GM19043 (cell line): ENCODE results near the gene BAX.

Source experiments
- ATAC-seq: cut with Tn5 transposase; IDR thresholded peaks from one replicate; pipeline ENCODE4 v1.9.1; 2021; ENCODE audit warnings: low read depth; ENCODE audit not compliant: unreplicated experiment

Gene BAX

DNA sequence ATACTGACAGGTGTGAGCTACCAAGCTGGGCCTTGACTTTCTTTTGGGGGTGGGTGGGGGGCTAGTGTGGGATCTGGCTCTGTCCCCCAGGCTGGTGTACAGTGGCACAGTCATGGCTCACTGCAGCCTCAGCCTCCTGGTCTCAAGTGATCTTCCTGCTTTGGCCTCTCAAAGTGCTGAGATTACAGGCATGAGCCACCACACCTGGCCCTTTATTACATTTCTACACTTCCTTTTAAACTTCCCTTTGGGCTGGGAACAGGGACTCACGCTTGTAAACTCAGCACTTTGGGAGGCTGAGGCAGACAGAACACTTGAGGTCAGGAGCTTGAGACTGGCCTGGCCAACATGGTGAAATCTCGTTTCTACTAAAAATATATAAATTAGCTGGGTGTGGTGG, 22.4 kb downstream of the BAX start:
- no peak for ATAC-seq

DNA sequence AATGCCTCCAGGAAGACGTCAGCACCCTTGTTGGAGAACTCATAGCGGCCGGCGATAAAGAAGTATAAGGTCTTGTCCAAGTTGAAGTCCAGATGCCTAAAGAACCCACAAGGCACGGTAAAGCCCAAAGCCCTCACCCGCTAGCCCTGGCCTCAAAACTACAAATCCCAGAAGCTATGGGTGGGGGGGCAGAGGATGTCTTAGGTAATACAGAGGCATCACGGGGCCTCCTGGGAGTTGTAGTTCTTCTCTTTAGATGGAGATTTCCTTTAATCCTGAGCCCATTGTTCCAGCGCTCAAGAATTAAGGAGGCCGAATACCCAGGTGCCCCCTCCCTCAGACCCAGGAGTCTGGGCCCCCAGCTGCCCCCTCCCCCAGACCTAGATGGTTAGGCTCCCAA, 27.6 kb downstream of the BAX start:
- ATAC-seq = no peak

GRCh38 chr19:48985711-48986110, 31.0 kb downstream of the BAX start:
- no peak for ATAC-seq

GRCh38 chr19:48986211-48986610, 31.5 kb downstream of the BAX start:
- no peak for ATAC-seq

DNA sequence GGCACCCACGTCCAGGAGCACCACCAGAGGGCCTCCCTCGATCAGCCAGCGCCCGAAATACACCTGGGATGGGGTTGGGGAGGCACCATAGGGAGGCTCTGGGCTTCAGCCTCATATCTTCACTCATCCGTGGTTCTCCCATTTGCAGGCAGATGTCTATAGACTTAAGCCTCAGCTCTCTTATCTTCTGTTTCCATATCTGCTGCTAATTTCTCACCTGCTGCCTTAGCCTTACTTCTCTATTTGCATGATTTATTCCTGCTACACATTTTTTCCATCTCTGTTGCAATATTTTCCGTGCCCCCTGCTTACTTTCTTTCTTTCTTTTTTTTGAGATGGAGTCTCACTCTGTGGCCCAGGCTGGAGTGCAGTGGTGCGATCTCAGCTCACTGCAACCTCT, 32.6 kb downstream of the BAX start:
- no peak for ATAC-seq

GRCh38 chr19:48988286-48988685, 33.6 kb downstream of the BAX start:
- no peak for ATAC-seq

- no peak for ATAC-seq
Measured at GRCh38 chr19:48988860-48989259, 34.2 kb downstream of the BAX start.

DNA sequence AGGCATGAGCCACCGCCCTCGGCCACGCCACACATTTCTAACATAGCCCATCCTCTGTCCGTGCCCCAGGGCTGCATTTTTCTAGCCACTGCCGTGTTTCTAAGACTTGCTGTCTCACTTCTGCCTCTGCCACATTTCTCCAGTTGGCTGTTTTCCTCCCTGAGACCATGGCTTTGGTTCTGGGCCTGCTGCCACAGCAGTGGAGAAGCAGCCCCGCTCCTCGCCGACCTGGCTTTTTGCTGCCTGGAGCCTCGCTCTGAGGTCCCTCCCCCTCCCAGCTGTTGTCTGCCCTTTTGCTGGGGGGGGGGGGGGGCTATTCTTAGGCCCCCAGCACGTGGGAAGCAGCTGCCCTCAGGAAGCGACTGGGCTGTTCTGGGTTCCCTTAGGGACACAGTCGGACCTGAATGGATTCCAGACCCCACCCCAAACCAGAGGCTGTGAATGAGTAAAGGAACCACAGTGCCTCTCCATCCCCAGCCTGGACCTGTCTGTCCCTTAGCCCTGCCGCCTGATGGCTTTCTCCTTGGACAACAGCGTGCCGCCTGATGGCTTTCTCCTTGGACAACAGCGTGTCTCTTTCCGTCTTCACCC, 35.1 kb downstream of the BAX start:
- no peak for ATAC-seq

GRCh38 chr19:48990400-48990799, 35.7 kb downstream of the BAX start:
- ATAC-seq = no peak

- no peak for ATAC-seq
Measured at GRCh38 chr19:48991011-48991609, 36.4 kb downstream of the BAX start.

DNA sequence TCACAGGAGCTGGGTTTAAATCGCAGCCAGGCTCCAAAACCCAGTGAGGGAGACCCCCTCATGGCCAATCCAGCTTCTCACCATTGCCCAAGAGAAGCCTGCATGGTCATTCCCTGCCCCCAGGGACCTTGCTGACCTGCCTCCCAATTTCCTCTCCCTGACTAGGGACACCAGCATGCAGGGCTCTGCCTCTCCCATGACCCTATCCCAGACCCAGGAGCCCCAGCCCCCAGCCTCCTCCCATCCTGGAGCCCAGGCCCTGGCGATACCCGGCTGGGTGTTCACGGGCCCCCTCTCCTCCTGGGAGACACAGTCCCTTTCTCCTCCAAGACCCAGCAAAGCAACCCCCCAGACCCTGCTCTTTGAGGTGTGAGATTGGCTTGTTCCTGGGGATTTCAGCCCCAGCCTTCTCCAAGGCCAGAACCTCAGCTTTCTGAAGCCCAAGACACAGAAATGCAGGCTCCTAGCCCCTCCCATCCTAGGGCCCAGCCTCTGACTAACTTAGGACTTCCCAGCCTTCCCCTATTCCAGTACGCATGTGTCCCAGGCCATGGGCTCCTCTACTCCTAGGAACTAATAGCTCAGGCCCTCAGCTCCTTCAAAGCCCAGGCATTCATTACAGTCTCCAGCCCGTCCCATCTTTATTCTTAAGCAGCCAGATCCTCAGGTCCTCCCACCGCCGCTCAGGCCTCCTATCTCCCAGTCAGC, 37.4 kb downstream of the BAX start:
- ATAC-seq = no peak

- ATAC-seq = no peak
Measured at GRCh38 chr19:48992581-48993174, 38.0 kb downstream of the BAX start.

DNA sequence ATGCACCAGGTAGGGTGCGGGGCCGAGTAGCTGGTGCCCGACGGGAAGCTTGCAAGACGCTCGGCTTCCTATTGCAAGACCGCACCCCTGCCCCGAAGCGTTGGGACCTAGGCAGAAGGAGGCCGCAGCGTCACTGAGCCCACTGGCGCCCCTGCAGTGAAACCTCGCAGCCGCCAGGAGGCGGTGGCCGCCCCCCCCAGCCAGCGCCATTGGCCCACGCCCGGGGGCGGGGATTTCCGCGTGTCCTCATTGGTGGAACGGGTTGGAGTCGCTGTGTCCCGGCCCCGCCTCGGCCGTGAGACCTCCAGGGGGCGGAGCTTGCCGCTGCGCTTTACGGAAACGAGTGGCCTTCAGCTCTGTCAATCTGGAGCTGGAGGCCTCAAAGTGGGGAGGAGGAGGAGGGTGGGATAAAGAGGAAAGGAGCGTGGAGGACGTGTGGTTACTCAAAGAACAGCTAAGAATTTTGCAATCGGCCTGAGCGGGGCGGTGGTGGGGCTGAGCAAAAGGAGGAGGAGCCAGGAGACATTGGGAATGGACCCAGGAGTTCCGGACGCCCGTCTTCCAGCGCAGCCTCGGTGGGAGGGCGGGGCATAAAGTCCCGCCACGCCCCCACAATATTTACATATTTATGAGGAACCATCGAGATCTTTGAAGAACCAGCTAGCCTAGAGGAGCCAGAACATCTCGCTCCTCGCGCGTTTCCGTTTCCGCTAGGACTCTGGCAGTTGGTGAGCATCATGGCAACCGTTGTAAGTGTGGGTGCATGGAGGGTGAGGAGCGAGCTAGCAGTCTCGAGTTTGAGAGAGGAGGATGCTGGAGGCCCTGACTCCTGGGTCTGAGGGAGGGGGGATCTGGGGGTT, 38.7 kb downstream of the BAX start, which contains the start of the genes GYS1 and RUVBL2:
GYS1 (minus strand) TSS at position 135 of the 860 bp plus-strand sequence. CDS start 197 bp downstream, outside the sequence.
RUVBL2 (plus strand) TSS at position 713 of the 860 bp plus-strand sequence; CDS start at position 738, 25 bp downstream.
- peak; percentile 87 for ATAC-seq

DNA sequence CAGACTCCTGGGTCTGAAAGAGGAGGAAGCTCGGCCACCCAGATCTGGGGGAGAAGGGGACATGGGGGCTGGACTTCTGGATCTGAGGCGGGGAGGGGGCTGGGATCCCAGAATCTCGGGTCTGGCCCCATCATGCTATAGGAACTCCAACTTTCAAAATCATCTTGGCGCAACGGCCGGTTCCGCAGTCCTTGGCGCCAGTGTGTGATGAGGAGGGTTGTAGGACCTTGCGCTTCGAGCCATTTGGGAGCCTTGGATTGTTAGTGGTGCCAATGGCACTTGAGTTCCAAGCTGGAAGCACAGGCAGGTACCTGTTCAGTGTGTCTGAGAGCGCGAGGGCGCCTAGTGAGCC, 39.3 kb downstream of the BAX start:
- no peak for ATAC-seq

DNA sequence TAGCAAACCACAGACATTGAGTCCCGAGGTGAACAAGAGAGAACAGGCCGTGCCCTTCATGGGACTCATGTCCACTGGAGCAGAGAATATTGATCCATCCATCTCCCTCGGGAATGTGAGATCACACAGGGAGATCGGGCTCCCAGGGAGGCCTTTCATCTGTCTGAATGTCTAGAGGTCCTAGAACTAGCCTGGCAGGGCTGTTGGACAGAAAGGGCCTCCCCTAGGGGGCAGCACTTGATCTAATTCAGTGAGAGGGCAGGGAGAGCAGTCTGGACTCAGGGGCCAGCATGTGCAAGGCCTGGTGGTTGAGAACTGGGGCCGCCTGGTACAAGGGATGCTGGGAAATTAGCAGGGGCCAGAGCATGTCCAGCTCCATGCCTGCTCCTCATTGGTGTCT, 43.3 kb downstream of the BAX start:
- no peak for ATAC-seq

GRCh38 chr19:48999481-49000325, 45.0 kb downstream of the BAX start:
- no peak for ATAC-seq

DNA sequence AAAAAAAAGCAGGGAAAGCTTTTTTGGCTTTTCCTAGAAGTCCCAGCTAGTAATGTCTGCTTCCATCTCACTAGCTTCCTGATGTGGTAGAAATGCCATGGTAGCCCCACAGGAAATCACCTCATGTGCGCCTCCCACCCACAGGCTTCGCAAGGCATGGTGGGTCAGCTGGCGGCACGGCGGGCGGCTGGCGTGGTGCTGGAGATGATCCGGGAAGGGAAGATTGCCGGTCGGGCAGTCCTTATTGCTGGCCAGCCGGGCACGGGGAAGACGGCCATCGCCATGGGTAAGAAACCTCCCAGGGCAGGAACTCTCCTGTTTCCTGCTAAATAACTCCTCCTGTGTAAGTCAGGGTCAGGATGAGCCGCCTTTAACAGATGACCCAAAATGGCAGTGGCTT, 49.5 kb downstream of the BAX start:
- no peak for ATAC-seq

GRCh38 chr19:49004964-49005614, 50.4 kb downstream of the BAX start:
- no peak for ATAC-seq

- no peak for ATAC-seq
Measured at GRCh38 chr19:49006905-49007304, 52.2 kb downstream of the BAX start.
